ENCODE data around the gene ANO7. TPM values are rescaled to one million over a fixed set of nuclear protein-coding genes. Genes with fewer than 3 reads are reported as not detected.

Gene ANO7
- total and polyA plus RNA-seq, 2 of the 13 experiments (the other 11 are each of a cell fraction or from before 2014, with no cell fraction given): 4.1 to 4.9 TPM

DNA sequence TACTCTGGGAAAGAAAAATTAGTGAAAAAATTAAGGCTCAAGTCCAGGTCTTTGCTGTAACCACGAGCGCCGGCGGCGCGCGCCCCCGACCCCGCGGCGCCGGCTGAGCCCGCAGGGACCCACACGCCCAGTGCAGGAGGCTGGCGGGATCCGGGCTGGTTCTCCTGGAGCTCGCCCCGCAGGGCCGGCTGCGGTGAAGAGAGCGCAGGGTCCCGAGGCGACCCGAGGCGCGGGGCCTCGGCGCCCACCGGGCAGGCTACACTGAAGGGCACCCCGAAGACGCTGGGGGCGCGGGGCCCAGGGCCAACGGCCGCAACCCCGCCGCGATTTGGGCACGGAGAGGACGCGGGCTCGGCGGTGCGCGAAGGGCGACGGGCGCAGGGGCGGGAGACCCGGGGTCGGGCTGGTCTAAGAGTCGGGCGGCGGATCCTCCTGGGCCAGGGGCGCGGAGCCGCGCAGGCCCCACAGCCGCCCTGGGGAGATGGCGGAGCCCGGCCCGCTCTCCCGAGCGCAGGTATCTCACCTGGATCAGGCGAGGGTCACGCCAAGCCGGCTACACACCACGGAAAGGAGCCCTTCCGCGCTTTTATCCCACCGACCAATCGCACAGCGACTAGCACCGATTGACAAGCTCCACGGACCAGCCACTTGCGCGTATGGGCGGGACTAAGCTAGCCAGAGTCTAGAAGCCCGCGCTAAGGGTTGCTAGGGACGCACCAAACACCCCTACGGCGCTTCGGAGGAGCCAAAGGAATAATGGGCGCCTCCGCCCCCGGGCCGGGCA, 39.4 kb upstream of the ANO7 start, which contains the start of gene PASK:
PASK (minus strand) TSS at position 582 of the 784 bp plus-strand sequence. CDS start 6,440 bp downstream, outside the sequence.
- ChIA-PET POLR2A (interaction anchor here (0.8 to 2.7 kb wide), 12 partner anchors 13 to 292 kb away, joined by 3 to 21 read pairs (median 4); partner anchors contain the start of gene MTERF4), CTCF (ENCODE audit: low intra/inter-chr PET ratio, low total read pairs) (interaction anchor here (1.9 kb wide), 1 partner anchor 71 kb away, joined by 9 read pairs; no protein-coding TSS in a partner anchor)
- H3K79me2 ChIP-seq (ENCODE audit: insufficient read depth, low read length): peaks cover 22% of the 10 kb centered on the region
- WGBS (ENCODE audit: low lambda C conversion rate): under 1% methylated on average over 35 of the region's 88 CpGs
- ATAC-seq (peak; percentile 92), DNase-seq (ENCODE audit: low spot score) (peak; percentile 96), FAIRE-seq (peak; percentile 96)
- in situ Hi-C loops (cut with HindIII; ENCODE audit: extremely low pct_ligation_motif_present, low pct_unique_long_range_greater_than_20kb): no loop called here
- H2AFZ ChIP-seq (ENCODE audit: low read length): peak within 1 kb of the TSS; percentile 87
- no peaks in the 10 kb centered on the region for H4K20me1 ChIP-seq (ENCODE audit: insufficient read depth, low read length)
- H3K27ac ChIP-seq (ENCODE audit: extremely low read length, insufficient read depth, low read length): peak within 1 kb of the TSS; percentile 36
- H3K36me3 ChIP-seq (replicated peaks in 1 of 2; ENCODE audit: control insufficient read depth in 1 of 2, insufficient read depth in 2 of 2, low read length in 2 of 2): peaks cover 3 to 5% of the 10 kb centered on the region in 2 experiments; a peak in 3 of 5 replicates
- peak within 1 kb of the TSS; percentile 99 for H3K4me2 ChIP-seq (ENCODE audit: low read depth, low read length)
- no peaks in the 10 kb centered on the region for H3K9me3 ChIP-seq (ENCODE audit: low read length)
- peaks cover 25% of the 10 kb centered on the region for H3K4me1 ChIP-seq (ENCODE audit: insufficient read depth, low read length)
- intact Hi-C loops (cut with micrococcal nuclease; ENCODE audit: unreplicated experiment): loop anchor here (1.0 to 2.0 kb wide), 2 partner anchors 46 to 56 kb away; partner anchors contain the start of gene MTERF4
- peak within 1 kb of the TSS; percentile 83 to 96 (median 91) for H3K4me3 ChIP-seq (replicated peaks in 1 of 3; ENCODE audit: insufficient read depth in 1 of 3, low read depth in 2 of 3, low read length in 3 of 3)
- H3K27me3 ChIP-seq (ENCODE audit: control insufficient read depth in 1 of 2, insufficient read depth in 2 of 2, low read length in 2 of 2): no peaks in the 10 kb centered on the region; a peak in 1 of 5 replicates
- H3K9ac ChIP-seq (ENCODE audit: insufficient read depth, low read depth, low read length): peak within 1 kb of the TSS; percentile 81
- no TSS peak for BruUV-seq (replicated peaks)
- TF ChIP-seq LCORL (IDR thresholded peaks at IDR 0.05) (no peak), LCORL (CRISPR knock-in tag; IDR thresholded peaks at IDR 0.05) (no peak), ZNF547 (CRISPR knock-in tag; IDR thresholded peaks at IDR 0.05) (peak; percentile 21; the same call in 1 of the 2 replicates), ZBTB38 (CRISPR knock-in tag; IDR thresholded peaks at IDR 0.05) (peak; percentile 71), PLRG1 (conservative IDR thresholded peaks at IDR 0.05) (no peak), POLR2G (IDR thresholded peaks at IDR 0.05; ENCODE audit: low read depth, low read length) (peak; percentile 45; the same call in 1 of the 2 replicates), TBX2 (CRISPR knock-in tag; IDR thresholded peaks at IDR 0.05; ENCODE audit: borderline replicate concordance) (peak; percentile 58; the same call in 1 of the 2 replicates), JUND (CRISPR knock-in tag; IDR thresholded peaks at IDR 0.05) (no peak), NR2C2 (CRISPR knock-in tag; IDR thresholded peaks at IDR 0.05; ENCODE audit: borderline replicate concordance) (no peak; the same call in none of the 2 replicates), IKZF4 (CRISPR knock-in tag; IDR thresholded peaks at IDR 0.05; ENCODE audit: borderline replicate concordance, low read depth, not compliant biosample characterization) (peak; percentile 61), SAP130 (CRISPR knock-in tag; IDR thresholded peaks at IDR 0.05; ENCODE audit: low read depth) (peak; percentile 87), SMAD3 (CRISPR knock-in tag; IDR thresholded peaks at IDR 0.05) (0 out of 2 replicates have a peak, but pooled peaks have one; percentile 37), RNF2 (conservative IDR thresholded peaks at IDR 0.05; ENCODE audit: low read depth) (peak; percentile 97), ZNF7 (CRISPR knock-in tag; IDR thresholded peaks at IDR 0.05) (no peak), IKZF5 (CRISPR knock-in tag; IDR thresholded peaks at IDR 0.05) (peak; percentile 38), ZNF891 (CRISPR knock-in tag; IDR thresholded peaks at IDR 0.05) (peak; percentile 17), SIN3B (IDR thresholded peaks at IDR 0.05; ENCODE audit: low read length) (peak; percentile 54; the same call in 1 of the 2 replicates), MTA1 (CRISPR knock-in tag; IDR thresholded peaks at IDR 0.05; ENCODE audit: borderline replicate concordance) (peak; percentile 51; the same call in 1 of the 2 replicates)
- TF ChIP-seq, protein P1, sequence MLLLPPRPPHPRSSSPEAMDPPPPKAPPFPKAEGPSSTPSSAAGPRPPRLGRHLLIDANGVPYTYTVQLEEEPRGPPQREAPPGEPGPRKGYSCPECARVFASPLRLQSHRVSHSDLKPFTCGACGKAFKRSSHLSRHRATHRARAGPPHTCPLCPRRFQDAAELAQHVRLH (CRISPR knock-in tag; IDR thresholded peaks at IDR 0.05; ENCODE audit: borderline replicate concordance, low read depth): no peak
- TF ChIP-seq, protein P2, sequence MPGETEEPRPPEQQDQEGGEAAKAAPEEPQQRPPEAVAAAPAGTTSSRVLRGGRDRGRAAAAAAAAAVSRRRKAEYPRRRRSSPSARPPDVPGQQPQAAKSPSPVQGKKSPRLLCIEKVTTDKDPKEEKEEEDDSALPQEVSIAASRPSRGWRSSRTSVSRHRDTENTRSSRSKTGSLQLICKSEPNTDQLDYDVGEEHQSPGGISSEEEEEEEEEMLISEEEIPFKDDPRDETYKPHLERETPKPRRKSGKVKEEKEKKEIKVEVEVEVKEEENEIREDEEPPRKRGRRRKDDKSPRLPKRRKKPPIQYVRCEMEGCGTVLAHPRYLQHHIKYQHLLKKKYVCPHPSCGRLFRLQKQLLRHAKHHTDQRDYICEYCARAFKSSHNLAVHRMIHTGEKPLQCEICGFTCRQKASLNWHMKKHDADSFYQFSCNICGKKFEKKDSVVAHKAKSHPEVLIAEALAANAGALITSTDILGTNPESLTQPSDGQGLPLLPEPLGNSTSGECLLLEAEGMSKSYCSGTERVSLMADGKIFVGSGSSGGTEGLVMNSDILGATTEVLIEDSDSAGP (CRISPR knock-in tag; IDR thresholded peaks at IDR 0.05; ENCODE audit: borderline replicate concordance): peak; percentile 74; the same call in 1 of the 2 replicates
